ENCODE results near the gene FOXM1.

Gene FOXM1

GRCh38 chr12:2877047-2877952 is at the start of gene FOXM1, which contains the start of gene RHNO1:
Gene FOXM1, minus strand, starts transcription at chr12:2877174. Its CDS starts 2,696 bp downstream, at chr12:2874478.
Gene RHNO1, plus strand, starts transcription at chr12:2877223. Its CDS starts 8,144 bp downstream, at chr12:2885367.
- peaks cover 86% of the 10 kb centered on the region for H3K36me3 Mint-ChIP-seq
- ATAC-seq (peak; percentile 87), DNase-seq (ENCODE audit: low spot score in 2 of 2) (peak; percentile 87 to 95)
- H3K4me1 Mint-ChIP-seq, result peaks cover 37% of the 10 kb centered on the region
- H3K9me3 Mint-ChIP-seq, result no peaks in the 10 kb centered on the region
- peak within 1 kb of the TSS; percentile 83 for H3K4me3 Mint-ChIP-seq
- peak within 1 kb of the TSS; percentile 98 for H3K27ac Mint-ChIP-seq

GRCh38 chr12:2925322-2925995 is 48.5 kb upstream of the FOXM1 start:
- Mint-ChIP-seq H3K9me3 (no peaks in the 10 kb centered on the region), H3K27ac (no peak overlapping the region), H3K4me1 (peaks cover 6% of the 10 kb centered on the region), H3K4me3 (no peak overlapping the region), H3K36me3 (peaks cover 69% of the 10 kb centered on the region)
- ATAC-seq, result peak; percentile 79
- DNase-seq (ENCODE audit: low spot score in 2 of 2), result no peak

GRCh38 chr12:2924019-2924418 is 47.0 kb upstream of the FOXM1 start:
- Mint-ChIP-seq H3K36me3 (peaks cover 60% of the 10 kb centered on the region), H3K4me1 (peaks cover 6% of the 10 kb centered on the region)
- no peak for ATAC-seq

GRCh38 chr12:2923057-2923456 is 46.1 kb upstream of the FOXM1 start:
- Mint-ChIP-seq H3K9me3 (no peaks in the 10 kb centered on the region), H3K4me3 (no peak overlapping the region), H3K36me3 (peaks cover 59% of the 10 kb centered on the region), H3K27ac (no peak overlapping the region), H3K4me1 (peaks cover 6% of the 10 kb centered on the region)
- ATAC-seq (no peak), DNase-seq (ENCODE audit: low spot score in 2 of 2) (no peak)

More at GRCh38 chr12:2924019-2924418, 47.0 kb upstream of the FOXM1 start:
- H3K27ac Mint-ChIP-seq, result peak overlapping the region; percentile 63
- no peak overlapping the region for H3K4me3 Mint-ChIP-seq
- H3K9me3 Mint-ChIP-seq, result no peaks in the 10 kb centered on the region
- no peak for DNase-seq (ENCODE audit: low spot score in 2 of 2)

GRCh38 chr12:2922329-2922728 is 45.4 kb upstream of the FOXM1 start:
- Mint-ChIP-seq H3K4me3 (no peak overlapping the region), H3K27ac (no peak overlapping the region), H3K36me3 (peaks cover 53% of the 10 kb centered on the region), H3K9me3 (no peaks in the 10 kb centered on the region), H3K4me1 (peaks cover 6% of the 10 kb centered on the region)
- ATAC-seq, result peak; percentile 48
- DNase-seq (ENCODE audit: low spot score in 2 of 2), result no peak

- no peak overlapping the region for H3K4me3 Mint-ChIP-seq
- no peaks in the 10 kb centered on the region for H3K4me1 Mint-ChIP-seq
- no peak for ATAC-seq
- H3K36me3 Mint-ChIP-seq, result peaks cover 42% of the 10 kb centered on the region
- H3K9me3 Mint-ChIP-seq, result no peaks in the 10 kb centered on the region
- H3K27ac Mint-ChIP-seq, result no peak overlapping the region
- no peak for DNase-seq (ENCODE audit: low spot score in 2 of 2)
Measured at GRCh38 chr12:2919249-2919648, 42.3 kb upstream of the FOXM1 start.

GRCh38 chr12:2912216-2912575 is 35.2 kb upstream of the FOXM1 start:
- DNase-seq (ENCODE audit: low spot score in 2 of 2), result no peak
- no peaks in the 10 kb centered on the region for H3K9me3 Mint-ChIP-seq
- peaks cover 14% of the 10 kb centered on the region for H3K36me3 Mint-ChIP-seq
- H3K4me1 Mint-ChIP-seq, result no peaks in the 10 kb centered on the region
- H3K4me3 Mint-ChIP-seq, result no peak overlapping the region
- ATAC-seq, result no peak
- H3K27ac Mint-ChIP-seq, result no peak overlapping the region

DNA sequence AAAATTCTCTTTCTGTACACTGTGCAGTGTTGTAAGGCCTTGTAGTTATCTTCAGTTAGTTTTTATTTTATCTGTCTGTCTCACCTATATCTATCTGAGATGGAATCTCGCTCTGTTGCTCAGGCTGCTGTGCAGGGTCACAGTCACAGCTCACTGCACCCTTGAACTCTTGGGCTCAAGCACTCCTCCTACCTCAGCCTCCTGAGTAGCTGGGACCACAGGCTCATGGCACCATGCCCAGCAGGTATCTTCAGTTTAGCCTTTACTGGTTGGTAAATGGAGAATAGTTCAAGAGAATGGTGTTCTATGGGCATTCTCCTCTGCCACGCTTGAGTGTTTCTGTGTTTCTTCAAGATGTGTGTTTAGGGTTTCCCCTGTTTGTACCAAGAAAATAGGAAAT is 27.3 kb upstream of the FOXM1 start:
- Mint-ChIP-seq H3K27ac (no peak overlapping the region), H3K9me3 (no peaks in the 10 kb centered on the region), H3K4me3 (no peak overlapping the region), H3K4me1 (no peaks in the 10 kb centered on the region), H3K36me3 (peaks cover 3% of the 10 kb centered on the region)
- DNase-seq (ENCODE audit: low spot score in 2 of 2) (no peak), ATAC-seq (no peak)

DNA sequence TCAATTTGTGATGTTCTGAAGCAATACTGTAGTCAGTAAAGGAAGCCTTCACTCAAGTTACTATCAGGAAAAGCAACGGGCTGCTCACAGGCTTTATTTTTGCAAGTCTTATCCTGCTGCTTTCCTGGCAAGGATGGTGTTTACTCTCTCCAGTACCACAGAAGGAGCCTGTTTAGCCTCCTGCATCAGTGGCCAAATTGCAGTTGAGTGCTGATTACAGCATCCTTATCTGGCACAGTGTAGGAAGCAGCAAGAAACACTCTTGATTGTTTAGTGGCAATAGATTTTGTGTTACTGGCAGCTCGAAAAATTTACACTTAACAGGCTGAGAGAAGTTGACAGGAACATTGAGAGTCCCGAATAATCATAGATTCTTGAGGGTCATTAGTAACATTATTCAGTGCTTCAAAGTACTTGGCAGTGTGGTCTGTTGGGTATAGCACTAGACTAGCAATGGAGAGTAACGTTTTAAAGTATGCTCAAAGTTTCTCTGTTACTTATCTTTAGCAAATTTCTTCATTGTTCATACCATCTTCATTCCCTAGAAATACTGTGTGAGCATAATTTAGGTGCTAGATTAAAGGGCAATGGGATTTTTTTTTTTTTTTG is 25.4 kb upstream of the FOXM1 start:
- Mint-ChIP-seq H3K27ac (no peak overlapping the region), H3K4me1 (no peaks in the 10 kb centered on the region), H3K4me3 (no peak overlapping the region), H3K36me3 (no peaks in the 10 kb centered on the region), H3K9me3 (no peaks in the 10 kb centered on the region)
- ATAC-seq (no peak), DNase-seq (ENCODE audit: low spot score in 2 of 2) (no peak)

- H3K27ac Mint-ChIP-seq, result no peak overlapping the region
Measured at GRCh38 chr12:2900642-2901041, 23.7 kb upstream of the FOXM1 start.

GRCh38 chr12:2897418-2897817 is 20.4 kb upstream of the FOXM1 start:
- no peak overlapping the region for H3K4me3 Mint-ChIP-seq
- DNase-seq (ENCODE audit: low spot score in 2 of 2), result no peak
- no peaks in the 10 kb centered on the region for H3K9me3 Mint-ChIP-seq
- H3K36me3 Mint-ChIP-seq, result no peaks in the 10 kb centered on the region
- H3K4me1 Mint-ChIP-seq, result peaks cover 5% of the 10 kb centered on the region
- ATAC-seq, result no peak
- H3K27ac Mint-ChIP-seq, result no peak overlapping the region

More at GRCh38 chr12:2900642-2901041, 23.7 kb upstream of the FOXM1 start:
- DNase-seq (ENCODE audit: low spot score in 2 of 2), result no peak
- Mint-ChIP-seq H3K9me3 (no peaks in the 10 kb centered on the region), H3K4me1 (no peaks in the 10 kb centered on the region), H3K4me3 (no peak overlapping the region), H3K36me3 (no peaks in the 10 kb centered on the region)
- ATAC-seq, result no peak

- peaks cover 5% of the 10 kb centered on the region for H3K36me3 Mint-ChIP-seq
- DNase-seq (ENCODE audit: low spot score in 2 of 2) (no peak), ATAC-seq (no peak)
- H3K27ac Mint-ChIP-seq, result no peak overlapping the region
- no peak overlapping the region for H3K4me3 Mint-ChIP-seq
- H3K4me1 Mint-ChIP-seq, result peaks cover 10% of the 10 kb centered on the region
- no peaks in the 10 kb centered on the region for H3K9me3 Mint-ChIP-seq
Measured at GRCh38 chr12:2895511-2895910, 18.5 kb upstream of the FOXM1 start.

- H3K9me3 Mint-ChIP-seq, result no peaks in the 10 kb centered on the region
- H3K4me1 Mint-ChIP-seq, result peaks cover 14% of the 10 kb centered on the region
- no peak overlapping the region for H3K4me3 Mint-ChIP-seq
- no peak for ATAC-seq
- DNase-seq (ENCODE audit: low spot score in 2 of 2), result no peak
- H3K36me3 Mint-ChIP-seq, result peaks cover 10% of the 10 kb centered on the region
- no peak overlapping the region for H3K27ac Mint-ChIP-seq
Measured at GRCh38 chr12:2895051-2895451, 18.1 kb upstream of the FOXM1 start.

- H3K4me3 Mint-ChIP-seq, result peak overlapping the region; percentile 21
- H3K9me3 Mint-ChIP-seq, result no peaks in the 10 kb centered on the region
- DNase-seq (ENCODE audit: low spot score in 2 of 2) (no peak), ATAC-seq (no peak)
- peaks cover 25% of the 10 kb centered on the region for H3K36me3 Mint-ChIP-seq
- peaks cover 28% of the 10 kb centered on the region for H3K4me1 Mint-ChIP-seq
- no peak overlapping the region for H3K27ac Mint-ChIP-seq
Measured at GRCh38 chr12:2893007-2893406, 16.0 kb upstream of the FOXM1 start.

GRCh38 chr12:2892246-2892645 is 15.3 kb upstream of the FOXM1 start:
- Mint-ChIP-seq H3K4me3 (peak overlapping the region; percentile 94), H3K27ac (no peak overlapping the region), H3K36me3 (peaks cover 33% of the 10 kb centered on the region), H3K9me3 (no peaks in the 10 kb centered on the region), H3K4me1 (peaks cover 28% of the 10 kb centered on the region)
- DNase-seq (ENCODE audit: low spot score in 2 of 2) (no peak), ATAC-seq (no peak)

All from stimulated activated effector memory CD8-positive, alpha-beta T cell treated with anti-CD3 and anti-CD28 coated beads, Interleukin-12 subunit alpha, Interleukin-12 subunit beta, amount 100 ng/mL, for 72 hours (primary cell).